Activated CD8-positive, alpha-beta T cell treated with anti-CD3 and anti-CD28 coated beads, Interleukin-2, amount 10 ng/mL, durations not matched to agents 7 days and 5 days (primary cell): ENCODE results near the gene PPFIA4. TPM values are rescaled to one million over a fixed set of nuclear protein-coding genes. Genes with fewer than 3 reads are reported as not detected.

Experiments used
- ATAC-seq: fragments of 150-1000 bp; cut with Tn5 transposase; one replicate; pipeline ENCODE4 v1.10.0; 2021; ENCODE audit warnings: moderate library complexity
- CTCF ChIA-PET: fragments of 350-600 bp; sonication (Branson Sonifier 250); formaldehyde crosslinking; loops from one replicate; lab custom pipeline; 2021; ENCODE audit warnings: antibody characterized with exemption; lab: Charles Lee
- POLR2A ChIA-PET: fragments of 350-600 bp; sonication (Branson Sonifier 250); formaldehyde crosslinking; loops from one replicate; lab custom pipeline; 2021; ENCODE audit warnings: antibody characterized with exemption; lab: Charles Lee
- DNase-seq: peaks from one replicate; pipeline ENCODE4 v3.0.0-alpha.2; 2020
- H3K27ac Mint-ChIP-seq: one replicate; pipeline ENCODE4 v1.8.0; 2021; ENCODE audit warnings: mild to moderate bottlenecking, mixed read lengths
- H3K27me3 Mint-ChIP-seq: one replicate; pipeline ENCODE4 v1.8.0; 2021; ENCODE audit warnings: low read depth, mixed read lengths
- H3K36me3 Mint-ChIP-seq: one replicate; pipeline ENCODE4 v1.8.0; 2021; ENCODE audit warnings: low read depth, mixed read lengths
- H3K4me1 Mint-ChIP-seq: one replicate; pipeline ENCODE4 v1.8.0; 2021; ENCODE audit warnings: low read depth, mixed read lengths
- H3K4me3 Mint-ChIP-seq: one replicate; pipeline ENCODE4 v1.8.0; 2021; ENCODE audit warnings: mild to moderate bottlenecking, mixed read lengths
- H3K9me3 Mint-ChIP-seq: one replicate; pipeline ENCODE4 v1.8.0; 2022; ENCODE audit warnings: mixed read lengths; ENCODE audit not compliant: insufficient read depth
- total RNA-seq, 2 experiments: library from RNA; stranded (reverse); gene quantifications; one replicate each; pipeline ENCODE4 v1.2.3, GENCODE V29; 2021

PPFIA4 gene
- total RNA-seq, 2 experiments from 2014 or later = 31.9 to 32.0 TPM

DNA sequence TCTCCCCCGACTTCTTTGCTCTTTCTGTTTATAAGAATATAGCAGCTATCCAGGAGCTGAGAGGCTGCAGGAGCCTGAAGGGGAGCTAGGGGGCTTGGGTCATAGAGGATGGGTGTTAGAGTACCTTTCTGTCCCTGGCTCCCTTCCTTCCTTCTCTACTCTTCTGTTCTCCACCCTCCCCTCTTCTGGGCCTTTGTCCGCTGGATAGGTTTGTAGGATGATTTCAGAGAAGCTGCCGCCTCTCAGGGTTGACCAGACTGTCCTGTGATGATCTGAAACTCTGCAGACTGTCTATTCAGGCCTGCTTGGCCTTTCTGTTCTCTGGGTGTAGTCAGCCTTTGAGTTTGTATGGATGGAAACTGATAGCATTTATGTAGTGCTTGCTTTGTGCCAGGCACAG lies 26.3 kb downstream of the PPFIA4 start:
- no peak for ATAC-seq
- H3K27me3 Mint-ChIP-seq = no peaks in the 10 kb centered on the region
- H3K36me3 Mint-ChIP-seq = peaks cover 3% of the 10 kb centered on the region
- H3K9me3 Mint-ChIP-seq = no peaks in the 10 kb centered on the region
- CTCF ChIA-PET = interaction anchor here (1.3 to 6.5 kb wide), 2 partner anchors 13 to 163 kb away, joined by 4 to 36 read pairs; no protein-coding TSS in a partner anchor
- H3K4me3 Mint-ChIP-seq = no peak overlapping the region
- H3K27ac Mint-ChIP-seq = no peak overlapping the region
- POLR2A ChIA-PET = no interaction called here
- no peak for DNase-seq
- H3K4me1 Mint-ChIP-seq = no peaks in the 10 kb centered on the region

GRCh38 chr1:203054184-203054583 lies 27.9 kb downstream of the PPFIA4 start:
- Mint-ChIP-seq H3K4me3 (no peak overlapping the region), H3K4me1 (no peaks in the 10 kb centered on the region), H3K27me3 (no peaks in the 10 kb centered on the region), H3K9me3 (no peaks in the 10 kb centered on the region), H3K27ac (no peak overlapping the region), H3K36me3 (peaks cover 3% of the 10 kb centered on the region)
- ATAC-seq (no peak), DNase-seq (no peak)
- ChIA-PET CTCF (interaction anchor here (0.7 to 6.5 kb wide), 4 partner anchors 12 to 162 kb away, joined by 3 to 36 read pairs (median 4); no protein-coding TSS in a partner anchor), POLR2A (no interaction called here)

GRCh38 chr1:203054642-203055041 lies 28.4 kb downstream of the PPFIA4 start:
- no peaks in the 10 kb centered on the region for H3K4me1 Mint-ChIP-seq
- no peak overlapping the region for H3K27ac Mint-ChIP-seq
- no peak for DNase-seq
- ChIA-PET POLR2A (no interaction called here), CTCF (interaction anchor here (0.5 to 6.5 kb wide), 6 partner anchors 13 to 213 kb away, joined by 3 to 36 read pairs (median 4); no protein-coding TSS in a partner anchor)
- no peaks in the 10 kb centered on the region for H3K27me3 Mint-ChIP-seq
- H3K36me3 Mint-ChIP-seq = peaks cover 3% of the 10 kb centered on the region
- ATAC-seq = no peak
- no peaks in the 10 kb centered on the region for H3K9me3 Mint-ChIP-seq
- H3K4me3 Mint-ChIP-seq = no peak overlapping the region

- Mint-ChIP-seq H3K4me3 (no peak overlapping the region), H3K4me1 (no peaks in the 10 kb centered on the region), H3K27me3 (no peaks in the 10 kb centered on the region), H3K36me3 (peaks cover 3% of the 10 kb centered on the region), H3K9me3 (no peaks in the 10 kb centered on the region), H3K27ac (no peak overlapping the region)
- ChIA-PET POLR2A (no interaction called here), CTCF (interaction anchor here (0.5 to 6.5 kb wide), 6 partner anchors 13 to 212 kb away, joined by 3 to 36 read pairs (median 4); no protein-coding TSS in a partner anchor)
- DNase-seq (no peak), ATAC-seq (no peak)
These were observed 29.0 kb downstream of the PPFIA4 start for GRCh38 chr1:203055161-203055799.

GRCh38 chr1:203056012-203056411 lies 29.7 kb downstream of the PPFIA4 start:
- H3K4me1 Mint-ChIP-seq = no peaks in the 10 kb centered on the region
- ChIA-PET POLR2A (no interaction called here), CTCF (interaction anchor here (1.4 to 6.5 kb wide), 6 partner anchors 14 to 211 kb away, joined by 4 to 36 read pairs (median 8); no protein-coding TSS in a partner anchor)
- peaks cover 3% of the 10 kb centered on the region for H3K36me3 Mint-ChIP-seq
- DNase-seq (no peak), ATAC-seq (no peak)
- H3K27me3 Mint-ChIP-seq = no peaks in the 10 kb centered on the region
- no peak overlapping the region for H3K27ac Mint-ChIP-seq
- H3K9me3 Mint-ChIP-seq = no peaks in the 10 kb centered on the region
- no peak overlapping the region for H3K4me3 Mint-ChIP-seq

DNA sequence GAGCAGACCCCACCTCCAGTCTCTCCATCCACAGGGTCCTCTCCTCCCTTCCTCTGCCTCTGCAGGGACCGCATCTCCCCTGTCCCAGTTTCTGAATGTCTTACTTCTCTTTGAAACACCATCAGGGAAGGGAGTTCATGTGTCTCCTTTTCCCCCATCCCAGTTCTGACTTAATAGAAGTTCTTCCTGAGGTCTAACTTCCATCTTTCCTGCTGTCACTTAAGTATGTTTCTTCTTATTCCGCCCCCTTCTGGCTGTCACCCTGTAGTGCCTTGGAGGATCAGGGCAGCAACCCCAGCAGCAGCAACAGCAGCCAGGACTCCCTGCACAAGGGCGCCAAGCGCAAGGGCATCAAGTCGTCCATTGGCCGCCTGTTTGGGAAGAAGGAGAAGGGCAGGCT lies 30.2 kb downstream of the PPFIA4 start:
- DNase-seq (no peak), ATAC-seq (no peak)
- Mint-ChIP-seq H3K9me3 (no peaks in the 10 kb centered on the region), H3K27me3 (no peaks in the 10 kb centered on the region), H3K36me3 (peaks cover 3% of the 10 kb centered on the region), H3K27ac (no peak overlapping the region), H3K4me3 (no peak overlapping the region), H3K4me1 (no peaks in the 10 kb centered on the region)
- ChIA-PET POLR2A (no interaction called here), CTCF (interaction anchor here (3.4 to 3.8 kb wide), 2 partner anchors 17 to 159 kb away, joined by 10 to 17 read pairs; no protein-coding TSS in a partner anchor)

GRCh38 chr1:203057911-203058675 lies 31.8 kb downstream of the PPFIA4 start:
- Mint-ChIP-seq H3K4me3 (no peak overlapping the region), H3K9me3 (no peaks in the 10 kb centered on the region), H3K36me3 (peaks cover 3% of the 10 kb centered on the region), H3K27me3 (no peaks in the 10 kb centered on the region), H3K4me1 (no peaks in the 10 kb centered on the region), H3K27ac (no peak overlapping the region)
- CTCF ChIA-PET = interaction anchor here (1.0 to 3.8 kb wide), 4 partner anchors 8 to 158 kb away, joined by 3 to 17 read pairs (median 6); no protein-coding TSS in a partner anchor
- ATAC-seq (no peak), DNase-seq (no peak)
- POLR2A ChIA-PET = interaction anchor here (1.1 kb wide), 1 partner anchor 19 kb away, joined by 3 read pairs; no protein-coding TSS in a partner anchor

GRCh38 chr1:203058676-203058935 lies 32.3 kb downstream of the PPFIA4 start:
- DNase-seq = no peak
- H3K9me3 Mint-ChIP-seq = no peaks in the 10 kb centered on the region
- H3K27me3 Mint-ChIP-seq = no peaks in the 10 kb centered on the region
- no peak overlapping the region for H3K27ac Mint-ChIP-seq
- CTCF ChIA-PET = interaction anchor here (3.4 to 3.8 kb wide), 2 partner anchors 19 to 157 kb away, joined by 10 to 17 read pairs; no protein-coding TSS in a partner anchor
- no peak overlapping the region for H3K4me3 Mint-ChIP-seq
- peaks cover 5% of the 10 kb centered on the region for H3K4me1 Mint-ChIP-seq
- peaks cover 3% of the 10 kb centered on the region for H3K36me3 Mint-ChIP-seq
- ATAC-seq = no peak
- POLR2A ChIA-PET = no interaction called here

- Mint-ChIP-seq H3K36me3 (peaks cover 3% of the 10 kb centered on the region), H3K27me3 (no peaks in the 10 kb centered on the region), H3K4me3 (no peak overlapping the region), H3K27ac (no peak overlapping the region), H3K9me3 (no peaks in the 10 kb centered on the region), H3K4me1 (peaks cover 5% of the 10 kb centered on the region)
- ChIA-PET POLR2A (no interaction called here), CTCF (interaction anchor here (3.8 kb wide), 1 partner anchor 20 kb away, joined by 17 read pairs; no protein-coding TSS in a partner anchor)
- DNase-seq = no peak
- no peak for ATAC-seq
These were observed 33.2 kb downstream of the PPFIA4 start for GRCh38 chr1:203059485-203059884.

DNA sequence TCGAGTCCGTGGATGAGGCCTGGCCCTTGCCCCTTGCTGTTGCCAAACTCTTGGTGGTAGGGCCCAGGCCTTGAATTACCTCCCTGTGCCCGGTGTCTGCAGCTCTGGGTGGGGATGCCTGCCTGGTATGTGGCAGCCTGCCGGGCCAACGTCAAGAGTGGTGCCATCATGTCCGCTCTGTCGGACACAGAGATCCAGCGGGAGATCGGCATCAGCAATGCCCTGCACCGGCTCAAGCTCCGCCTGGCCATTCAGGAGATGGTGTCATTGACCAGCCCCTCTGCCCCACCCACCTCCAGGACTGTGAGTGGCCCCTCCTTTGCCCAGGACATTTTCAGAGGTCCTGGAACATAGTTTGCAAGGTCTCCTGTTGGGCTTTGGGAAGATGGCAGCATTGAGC lies 33.8 kb downstream of the PPFIA4 start:
- CTCF ChIA-PET = interaction anchor here (3.8 kb wide), 1 partner anchor 20 kb away, joined by 17 read pairs; no protein-coding TSS in a partner anchor
- DNase-seq = no peak
- peaks cover 3% of the 10 kb centered on the region for H3K36me3 Mint-ChIP-seq
- H3K4me1 Mint-ChIP-seq = peaks cover 5% of the 10 kb centered on the region
- ATAC-seq = no peak
- H3K27ac Mint-ChIP-seq = no peak overlapping the region
- H3K9me3 Mint-ChIP-seq = no peaks in the 10 kb centered on the region
- no peaks in the 10 kb centered on the region for H3K27me3 Mint-ChIP-seq
- POLR2A ChIA-PET = no interaction called here
- no peak overlapping the region for H3K4me3 Mint-ChIP-seq

GRCh38 chr1:203063287-203063686 lies 37.0 kb downstream of the PPFIA4 start:
- Mint-ChIP-seq H3K9me3 (no peaks in the 10 kb centered on the region), H3K27me3 (no peaks in the 10 kb centered on the region), H3K27ac (no peak overlapping the region), H3K36me3 (no peaks in the 10 kb centered on the region), H3K4me1 (peaks cover 5% of the 10 kb centered on the region), H3K4me3 (no peak overlapping the region)
- POLR2A ChIA-PET = no interaction called here
- DNase-seq = no peak
- CTCF ChIA-PET = interaction anchor here (1.0 to 1.2 kb wide), 3 partner anchors 23 to 153 kb away, joined by 3 to 4 read pairs (median 3); no protein-coding TSS in a partner anchor
- no peak for ATAC-seq
